ENCODE measurements around the gene NUFIP1. TPM values are rescaled to one million over a fixed set of nuclear protein-coding genes. Genes with fewer than 3 reads are reported as not detected.
"Not testable (repeated sequence)": the region's sequence is repeated elsewhere in the genome, so short reads cannot be mapped to it uniquely, and the experiment has no call there.

NUFIP1 gene
- polyA plus RNA-seq, 1 donor = 14.5 TPM

DNA sequence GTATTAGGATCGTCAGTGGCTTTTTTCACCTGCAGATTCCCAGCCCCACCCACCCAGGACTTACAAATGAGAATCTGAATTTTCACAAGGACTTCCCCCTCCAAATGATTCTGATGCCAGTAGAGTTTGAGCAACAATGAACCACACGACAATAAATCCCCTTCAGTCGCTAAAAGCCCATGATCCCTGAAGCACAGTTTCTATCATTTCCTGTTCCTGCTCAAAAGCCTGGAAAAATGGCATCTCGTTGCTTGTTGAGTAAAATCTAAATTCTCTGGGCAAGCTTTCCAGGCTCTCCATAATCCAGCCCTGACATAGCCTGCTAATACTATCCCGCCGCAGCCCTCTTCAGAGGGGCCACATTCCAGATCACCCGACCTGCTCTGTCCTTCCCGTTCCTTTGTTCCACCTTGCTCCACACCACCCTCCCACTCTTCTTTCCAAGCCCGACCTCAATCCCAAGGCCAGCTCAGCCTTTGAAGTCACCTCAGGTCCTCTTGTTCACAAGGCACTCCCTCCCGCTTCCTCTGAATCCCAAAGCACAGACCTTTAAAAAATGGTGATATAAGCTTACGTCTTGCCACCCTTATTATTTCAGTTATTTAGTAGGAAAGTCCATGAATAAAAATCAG lies 67.9 kb downstream of the NUFIP1 start:
- DNase-seq = no peak

DNA sequence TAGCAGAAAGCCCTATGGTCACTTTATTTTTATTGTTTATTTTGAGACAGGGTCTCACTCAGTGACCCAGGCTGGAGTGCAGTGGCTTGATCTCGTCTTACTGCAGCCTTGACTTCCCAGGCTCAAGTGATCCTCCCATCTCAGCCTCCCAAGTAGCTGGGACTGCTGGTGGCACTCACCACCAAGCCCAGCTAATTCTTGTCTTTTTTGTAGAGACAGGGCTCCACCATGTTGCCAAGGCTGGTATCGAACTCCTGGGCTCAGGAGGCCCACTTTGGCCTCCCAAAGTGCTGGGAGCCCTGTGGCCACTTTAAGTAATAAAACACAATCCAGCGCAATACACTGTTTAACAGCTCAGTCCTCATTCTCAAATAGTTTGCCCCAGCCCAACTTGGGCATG lies 69.3 kb downstream of the NUFIP1 start:
- DNase-seq = no peak

DNA sequence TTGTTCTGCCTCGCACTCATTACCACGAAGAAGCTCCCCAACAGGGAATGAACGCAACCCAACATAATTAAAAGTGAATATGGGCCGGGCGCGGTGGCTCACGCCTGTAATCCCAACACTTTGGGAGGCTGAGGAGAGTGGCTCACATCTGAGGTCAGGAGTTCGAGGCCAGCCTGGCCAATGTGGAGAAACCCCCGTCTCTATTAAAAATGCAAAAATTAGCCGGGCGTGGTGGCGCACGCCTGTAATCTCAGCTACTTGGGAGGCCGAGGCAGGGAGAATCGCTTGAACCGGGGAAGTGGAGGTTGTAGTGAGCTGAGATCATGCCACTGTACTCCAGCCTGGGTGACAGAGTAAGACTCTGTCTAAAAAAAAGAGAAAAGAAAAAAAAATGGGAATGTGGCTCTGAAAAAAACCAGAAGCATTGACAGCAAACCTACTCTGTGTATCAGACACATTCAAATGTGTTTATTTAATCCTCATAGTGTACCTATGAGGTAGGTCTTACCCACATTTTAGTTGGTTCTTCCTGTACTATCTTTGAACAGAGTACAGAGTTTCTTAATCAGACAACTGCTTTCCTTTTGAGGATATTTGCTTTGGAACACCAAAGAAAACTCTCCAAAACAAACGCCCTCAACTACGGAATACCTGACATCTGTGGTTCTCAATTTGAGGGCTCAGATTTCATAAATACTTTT lies 70.0 kb downstream of the NUFIP1 start:
- DNase-seq = no peak

DNA sequence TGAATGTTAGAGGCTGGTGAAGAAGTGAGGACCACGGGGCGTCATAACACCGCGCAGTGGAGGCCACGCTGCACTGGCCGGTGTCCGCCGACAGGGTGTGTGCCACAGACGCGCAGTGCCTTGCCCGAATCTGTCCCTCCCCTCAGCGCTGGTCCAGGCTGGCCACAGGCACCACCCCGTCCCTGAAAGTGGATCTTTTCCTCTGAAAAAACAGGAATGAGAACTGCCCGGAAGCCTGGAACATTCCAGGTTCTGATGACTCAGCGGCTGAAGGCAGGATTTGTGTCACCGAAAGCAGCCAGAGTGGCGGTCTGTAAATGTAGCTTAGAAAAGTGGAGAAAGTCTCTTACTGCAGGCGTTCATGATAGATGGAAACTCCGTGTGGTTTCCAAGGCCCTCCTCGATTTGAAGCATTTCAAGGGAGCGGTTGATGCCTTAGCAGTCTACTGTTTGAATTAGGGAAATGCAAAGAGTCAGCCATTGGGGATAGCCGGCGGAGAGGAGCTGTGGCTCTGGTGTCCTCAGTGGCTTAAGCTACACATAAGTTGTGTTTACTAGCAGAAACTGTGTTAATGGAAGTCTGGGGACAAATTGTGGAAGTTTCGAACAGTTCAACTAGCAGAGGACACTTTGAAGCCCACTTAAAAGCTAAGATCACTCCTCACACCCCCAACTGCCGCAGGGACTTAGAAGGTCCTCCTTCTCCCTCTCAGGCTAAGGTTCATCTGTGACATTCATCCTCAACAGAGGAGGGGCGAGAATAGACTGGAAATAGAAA lies 70.8 kb downstream of the NUFIP1 start:
- no peak for DNase-seq

DNA sequence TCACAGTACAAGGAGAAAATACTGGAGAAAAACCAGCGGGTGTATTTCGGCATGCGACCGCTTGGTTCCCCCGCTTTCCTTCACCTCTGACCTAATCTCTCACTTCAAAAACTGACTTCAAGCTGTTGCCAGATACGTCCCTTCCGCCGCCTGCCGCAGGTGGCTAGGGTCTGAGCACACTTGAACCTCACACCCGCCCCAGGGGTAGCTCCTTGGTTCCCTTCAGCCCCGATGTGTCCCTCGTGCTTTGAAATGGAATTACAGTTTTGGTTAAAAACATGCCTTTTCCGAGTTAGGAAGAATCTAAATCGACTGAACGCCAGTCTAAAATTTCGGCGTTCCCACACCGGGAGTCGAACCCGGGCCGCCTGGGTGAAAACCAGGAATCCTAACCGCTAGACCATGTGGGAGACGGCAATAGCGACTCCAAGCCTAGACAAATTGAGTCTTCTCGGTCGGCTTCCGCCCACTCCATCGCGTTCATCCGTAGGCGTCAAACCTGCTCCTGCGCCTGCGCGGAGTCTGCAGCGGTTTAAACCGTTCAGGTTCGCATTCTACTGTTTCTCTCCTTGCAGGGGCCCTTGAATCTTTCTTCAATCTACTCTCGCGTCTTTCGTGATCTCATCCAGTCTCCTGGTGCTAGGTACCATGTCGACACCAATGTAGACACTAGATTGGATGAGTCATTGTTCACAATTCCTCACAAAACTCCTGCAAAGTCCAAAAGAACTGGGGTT lies 71.5 kb downstream of the NUFIP1 start:
- DNase-seq = peak; percentile 99

DNA sequence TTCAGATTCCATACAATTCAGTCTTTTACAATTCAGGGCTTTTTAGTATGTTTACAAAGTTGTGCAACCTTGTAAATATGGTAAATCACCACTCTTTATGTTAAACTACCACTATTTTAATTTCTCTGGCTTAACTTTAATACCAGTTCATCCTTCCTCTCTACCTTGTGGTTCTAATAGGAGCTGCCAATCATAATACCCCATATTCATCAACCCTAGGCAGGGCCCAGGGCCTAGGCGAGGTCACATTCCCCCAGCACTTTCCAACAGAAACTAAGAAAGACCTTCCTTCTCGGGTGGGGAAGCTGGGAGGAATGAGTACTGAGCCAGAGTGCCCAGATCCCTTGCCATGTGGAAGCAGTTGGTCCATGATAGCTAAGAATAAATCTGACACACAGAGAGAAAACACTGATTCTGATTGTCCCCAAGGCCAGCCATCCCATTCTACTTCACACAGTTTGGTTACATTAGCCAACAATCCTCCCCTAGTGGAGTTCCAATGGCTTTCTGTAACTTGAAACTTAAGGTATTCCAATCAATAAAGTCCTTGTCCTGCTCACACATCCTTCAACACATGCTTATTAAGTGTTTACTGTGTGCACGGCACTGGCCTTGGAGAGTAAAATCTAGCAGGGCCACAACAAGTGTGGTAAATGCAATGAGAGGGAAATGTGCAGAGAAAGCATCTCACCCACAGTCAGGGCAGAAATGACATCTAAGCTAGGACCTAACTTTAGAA lies 76.8 kb downstream of the NUFIP1 start:
- DNase-seq = no peak

DNA sequence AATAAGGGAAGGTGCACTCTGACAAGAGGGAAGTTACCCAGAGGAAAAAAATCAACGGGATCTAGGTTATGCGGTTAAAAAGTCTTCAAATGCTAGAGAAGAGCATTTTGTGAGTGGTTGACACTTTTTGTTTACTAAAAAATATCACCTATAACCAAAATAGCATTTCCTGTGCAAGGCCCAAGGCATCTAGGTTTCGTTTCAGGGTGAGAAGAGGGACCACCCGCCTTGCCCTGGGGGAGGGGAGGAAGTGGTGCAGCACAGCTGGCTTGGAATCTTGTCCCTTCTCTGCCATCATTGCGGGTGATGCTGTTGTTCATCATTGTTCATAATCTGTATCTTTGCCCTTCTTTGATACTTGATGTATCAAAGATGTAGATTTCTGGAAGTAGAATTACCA lies 80.6 kb downstream of the NUFIP1 start:
- no peak for DNase-seq

DNA sequence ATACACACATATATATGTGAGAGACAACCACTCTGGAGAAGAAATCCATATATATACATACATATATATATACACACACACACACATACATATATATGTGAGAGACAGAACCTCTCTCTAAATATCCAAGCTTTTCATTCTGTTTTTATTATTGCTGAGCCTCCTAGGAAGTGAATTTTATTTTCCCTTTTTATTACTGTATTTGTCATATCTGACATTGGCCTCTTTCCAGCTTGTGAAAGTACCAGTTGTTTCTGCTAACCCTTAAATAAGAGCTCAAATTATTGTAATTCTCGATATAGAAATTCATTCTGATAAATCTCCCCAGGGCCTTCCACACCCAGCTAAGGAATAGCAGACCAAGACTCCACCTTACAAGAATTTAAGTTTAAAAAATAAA lies 81.0 kb downstream of the NUFIP1 start:
- DNase-seq = no peak

DNA sequence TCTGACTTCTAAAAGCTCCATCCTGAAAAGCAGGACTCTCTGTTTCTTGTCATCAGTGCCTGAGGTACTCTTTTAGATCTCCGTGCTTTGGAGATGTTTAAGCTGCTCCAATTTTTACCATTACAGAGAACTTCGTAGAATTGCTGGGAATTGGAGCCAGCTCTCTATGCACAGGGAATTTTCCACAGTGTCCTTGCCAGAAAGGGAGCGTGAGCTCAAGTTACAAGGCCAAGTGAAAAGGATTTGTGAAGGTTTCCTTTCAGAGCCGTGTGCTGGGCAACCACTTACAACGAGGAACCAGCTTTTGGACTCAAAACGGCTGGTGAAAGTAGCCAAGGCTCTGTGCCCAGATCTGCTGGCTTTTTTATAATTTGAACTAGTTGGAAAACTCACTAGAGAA lies 82.6 kb downstream of the NUFIP1 start:
- DNase-seq = no peak

DNA sequence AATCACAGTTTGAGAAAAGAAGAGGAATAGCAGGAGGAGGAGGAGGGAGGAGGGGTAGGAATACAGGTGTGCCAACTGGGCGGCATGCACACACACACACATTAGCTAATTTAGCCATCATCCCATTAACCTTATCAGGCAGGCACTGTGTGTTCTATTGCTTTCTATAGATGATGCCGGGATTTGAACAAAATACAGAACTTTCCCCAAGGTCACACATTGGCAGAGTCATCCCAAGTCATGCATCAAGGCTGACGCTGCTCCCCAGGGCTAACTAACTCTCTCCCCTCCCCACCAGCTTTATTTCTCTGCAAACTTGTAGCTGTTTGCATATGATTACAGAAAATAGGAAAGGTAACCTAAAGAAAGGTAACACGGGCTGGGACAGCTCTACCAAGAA lies 83.0 kb downstream of the NUFIP1 start:
- DNase-seq = no peak

DNA sequence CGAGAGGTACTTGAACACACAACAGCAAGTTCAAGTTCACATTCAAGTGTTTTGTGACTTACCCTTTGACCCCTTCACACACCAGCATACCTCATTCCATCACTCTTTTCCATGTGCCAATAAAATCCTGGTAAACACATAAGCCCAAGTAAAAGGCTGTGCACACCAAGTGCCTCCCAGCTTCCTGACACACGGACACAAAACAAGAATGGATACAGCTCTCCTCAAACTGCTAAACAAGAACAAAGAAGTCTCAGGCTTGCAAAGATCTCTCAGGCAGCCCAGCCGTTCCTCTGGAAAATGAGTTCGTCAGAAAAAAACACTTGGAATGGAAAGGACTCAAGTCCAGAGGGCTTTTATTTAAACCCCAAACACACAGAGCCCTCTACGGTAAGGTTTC lies 83.7 kb downstream of the NUFIP1 start:
- no peak for DNase-seq

DNA sequence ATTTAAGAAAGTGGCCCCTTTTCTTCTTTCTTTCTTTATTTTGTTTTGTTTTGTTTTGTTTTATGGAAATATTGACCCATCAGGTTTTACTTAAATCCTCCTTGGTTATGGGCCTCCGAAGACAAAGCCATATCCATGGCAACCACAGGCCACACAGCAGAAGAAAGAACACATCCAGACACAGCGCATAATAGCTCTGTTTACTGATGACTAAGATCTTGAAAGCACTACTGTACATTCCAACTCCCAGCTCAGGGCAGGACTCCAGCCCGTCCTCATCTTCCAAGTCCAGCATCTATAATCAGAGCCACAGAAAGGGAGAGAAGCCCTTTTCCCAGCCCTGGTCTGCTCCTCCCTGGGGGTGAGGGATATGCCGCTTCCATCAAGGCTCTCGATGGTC lies 84.3 kb downstream of the NUFIP1 start:
- DNase-seq = no peak

DNA sequence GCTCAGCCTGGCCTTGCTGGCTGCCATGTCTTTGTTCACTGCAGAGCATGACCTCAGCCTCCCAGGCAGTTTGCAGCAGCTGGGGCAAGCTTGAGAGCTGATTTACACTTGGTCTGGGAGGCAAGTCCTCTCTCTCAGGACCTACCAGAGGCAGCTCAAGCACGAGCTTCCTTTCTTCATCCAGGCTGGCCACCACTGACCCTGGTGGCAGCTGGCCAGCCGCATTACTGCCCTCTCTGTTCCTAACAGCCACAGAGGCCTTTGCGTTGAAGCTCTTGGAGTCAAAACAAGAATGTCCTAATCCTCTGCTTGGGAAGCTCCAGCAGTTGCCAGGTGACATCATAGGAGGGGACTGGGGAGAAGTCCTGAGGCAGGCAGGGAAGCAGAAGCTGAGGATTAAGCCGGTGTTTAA lies 85.7 kb downstream of the NUFIP1 start:
- DNase-seq = no peak

DNA sequence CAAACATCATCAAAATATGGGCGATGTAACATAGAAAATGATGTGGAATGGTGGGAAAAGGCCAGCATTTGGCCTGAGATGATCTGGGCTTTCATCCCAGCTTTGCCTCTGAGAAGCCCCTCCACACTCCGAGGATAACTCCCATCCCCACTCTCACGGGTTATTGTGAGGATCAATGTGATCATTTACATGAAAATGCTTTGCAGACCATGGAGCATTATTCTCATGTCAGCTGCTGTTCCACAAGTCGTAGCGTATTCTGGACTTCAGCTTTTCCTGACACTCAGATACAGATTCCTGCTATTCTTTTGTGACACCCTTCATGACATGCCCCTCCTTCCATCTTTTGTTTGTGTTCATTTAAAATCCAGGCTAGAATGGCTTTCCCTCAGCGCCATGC lies 86.5 kb downstream of the NUFIP1 start:
- no peak for DNase-seq

DNA sequence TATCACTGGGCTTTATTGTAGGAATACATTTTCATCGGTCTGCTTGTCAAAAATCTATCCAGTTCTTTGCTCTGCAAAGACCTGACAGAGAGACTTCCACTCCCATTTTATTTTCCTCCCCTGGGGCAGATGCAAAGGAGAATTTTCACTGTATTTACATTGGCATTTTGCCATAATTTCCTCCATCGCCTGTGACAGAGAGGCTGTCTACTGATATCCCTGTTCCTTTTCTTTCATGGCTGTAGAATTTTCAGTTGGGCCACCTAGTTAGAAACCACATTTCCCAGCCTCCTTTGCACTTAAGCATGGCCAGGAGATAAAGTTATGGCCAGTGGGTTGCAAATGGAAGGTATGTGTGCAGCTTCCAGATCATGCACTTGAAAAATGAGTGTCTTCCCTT lies 89.3 kb downstream of the NUFIP1 start:
- no peak for DNase-seq

DNA sequence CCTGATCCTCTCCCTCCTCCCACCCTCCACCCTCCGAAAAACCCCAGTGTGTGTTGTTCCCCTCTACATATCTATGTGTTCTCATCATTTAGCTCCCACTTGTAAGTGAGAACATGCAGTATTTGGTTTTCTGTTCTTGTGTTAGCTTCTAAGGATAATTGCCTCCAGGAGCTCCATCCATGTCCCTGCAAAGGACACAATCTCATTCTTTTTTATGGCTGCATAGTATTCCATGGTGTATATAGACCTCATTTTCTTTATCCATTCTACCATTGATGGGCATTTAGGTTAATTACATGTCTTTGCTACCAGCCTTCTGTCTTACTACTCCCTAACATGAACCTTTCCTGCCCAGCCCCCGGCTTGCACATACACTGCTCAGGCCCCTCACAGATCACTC lies 91.0 kb downstream of the NUFIP1 start:
- DNase-seq = not testable (repeated sequence)

DNA sequence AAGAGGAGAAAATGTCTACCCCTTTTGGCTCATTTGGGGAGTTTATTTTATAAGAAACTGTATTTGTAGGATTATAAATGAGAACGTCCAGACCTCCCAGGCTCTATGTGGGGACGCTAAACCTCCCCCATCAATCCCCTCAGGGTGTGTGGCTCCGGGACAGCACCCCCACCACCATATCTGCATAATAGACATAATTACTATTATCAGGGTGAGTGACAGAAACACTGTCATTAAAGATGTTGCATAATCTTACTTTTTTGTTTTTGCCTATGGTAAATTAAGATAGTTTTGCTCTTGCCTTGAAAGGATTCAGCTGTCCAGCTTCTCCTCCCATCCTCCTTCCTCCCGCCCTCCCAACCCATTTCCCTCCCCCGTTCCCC lies 93.3 kb downstream of the NUFIP1 start:
- no peak for DNase-seq

DNA sequence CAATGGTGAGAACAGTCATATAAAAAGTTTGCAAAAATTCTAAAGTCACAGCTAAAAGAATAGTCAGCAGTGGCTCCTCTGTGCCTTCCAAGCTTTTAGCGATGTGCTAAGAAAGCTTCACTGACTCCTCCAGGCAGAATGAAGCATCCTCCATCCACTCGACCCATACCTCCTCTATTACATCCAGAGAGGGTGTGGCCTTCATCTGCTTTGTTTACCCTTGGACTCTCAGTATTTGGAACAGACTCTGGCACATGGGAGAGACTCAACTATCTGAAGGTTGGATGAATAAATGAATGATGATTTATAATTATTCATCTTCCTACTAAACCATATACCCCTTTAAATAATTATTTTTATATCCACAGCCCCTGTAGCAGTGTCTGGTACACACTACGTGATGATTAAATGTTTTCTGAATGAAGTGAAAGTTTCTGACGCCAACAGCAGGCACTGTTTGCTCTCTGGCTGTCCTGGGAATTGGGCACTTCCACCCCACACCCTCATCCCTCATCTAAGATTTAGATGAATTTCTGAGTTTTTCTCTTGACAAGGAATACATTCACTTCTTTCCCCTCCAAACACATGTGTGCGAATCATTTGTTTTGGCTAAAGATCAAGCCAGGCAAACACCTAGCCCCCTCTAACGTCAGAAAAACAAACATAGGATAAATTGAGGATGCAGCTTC lies 93.9 kb downstream of the NUFIP1 start:
- no peak for DNase-seq

DNA sequence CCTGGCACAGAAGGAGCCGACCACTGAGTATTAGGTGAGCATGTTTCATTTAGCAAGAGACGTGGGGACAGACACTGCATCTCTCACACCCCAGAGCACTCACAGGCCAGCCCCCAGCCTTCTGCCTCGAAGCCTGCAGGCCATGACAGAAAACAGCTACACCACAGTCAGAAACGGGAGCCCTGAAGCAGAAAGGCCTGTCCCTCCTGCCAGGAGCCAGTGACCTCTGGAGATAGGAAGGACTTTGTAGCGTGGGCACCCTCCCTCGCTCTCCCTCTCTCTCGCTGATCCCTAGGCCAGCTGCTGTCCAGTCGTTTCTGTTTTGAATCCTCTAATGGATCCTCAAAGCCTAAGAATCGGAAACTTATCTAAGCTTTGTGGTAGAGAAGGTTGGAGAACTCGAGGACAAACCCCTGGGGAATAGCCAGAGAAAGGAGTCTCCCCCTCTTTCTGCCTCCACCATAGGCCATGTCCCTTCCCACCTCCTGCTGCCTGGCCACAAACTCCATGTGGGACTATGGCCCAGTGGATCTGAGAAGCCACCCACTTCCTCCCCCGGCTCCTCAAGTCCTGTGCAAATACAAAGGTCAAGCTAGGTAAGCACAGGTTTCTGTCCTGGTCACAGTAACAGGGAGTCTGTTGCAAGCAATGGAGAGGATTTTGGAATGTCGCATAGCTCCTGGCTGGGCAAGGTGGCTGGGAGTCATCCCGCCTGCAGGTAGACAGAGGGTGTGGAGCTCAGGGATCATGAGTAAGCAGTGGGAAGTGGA lies 95.1 kb downstream of the NUFIP1 start:
- DNase-seq = no peak
